ENCODE data around the gene LHFPL3. TPM values are rescaled to one million over a fixed set of nuclear protein-coding genes. Genes with fewer than 3 reads are reported as not detected.

Gene LHFPL3
- polyA plus RNA-seq, 2 of the 4 experiments (the other 2 are of a cell fraction) = not detected

GRCh38 chr7:104416866-104417393 is 88.5 kb downstream of the LHFPL3 start:
- DNase-seq (ENCODE audit: low read depth in 1 of 2, low spot score in 1 of 2) = no peak
- no peak for FAIRE-seq
- Histone ChIP-seq H3K4me3 (no peak overlapping the region), H3K27ac (no peak overlapping the region), H3K9me3 (no peaks in the 10 kb centered on the region), H3K4me2 (no peak overlapping the region), H3K4me1 (no peaks in the 10 kb centered on the region)
- TF ChIP-seq FOSB (CRISPR knock-in tag; IDR thresholded peaks at IDR 0.05) = no peak
- TF ChIP-seq EHF (CRISPR knock-in tag; IDR thresholded peaks at IDR 0.05) = no peak
- TF ChIP-seq SREBF2 (IDR thresholded peaks at IDR 0.05) = no peak
- TF ChIP-seq ZSCAN20 (CRISPR knock-in tag; IDR thresholded peaks at IDR 0.05) = no peak
- TF ChIP-seq BCL3 (IDR thresholded peaks at IDR 0.05) = no peak
- TF ChIP-seq RARB (CRISPR knock-in tag; IDR thresholded peaks at IDR 0.05) = no peak
- TF ChIP-seq KDM1A (IDR thresholded peaks at IDR 0.05; ENCODE audit: low read depth) = no peak
- TF ChIP-seq ESRRA (IDR thresholded peaks at IDR 0.05; ENCODE audit: borderline replicate concordance, low read length) = no peak
- TF ChIP-seq CHD4 (IDR thresholded peaks at IDR 0.05; ENCODE audit: borderline replicate concordance) = no peak
- no peak for TF ChIP-seq HOXB13 (CRISPR knock-in tag; IDR thresholded peaks at IDR 0.05; ENCODE audit: low read depth)
- TF ChIP-seq MAX (IDR thresholded peaks at IDR 0.05) = no peak
- no peak for TF ChIP-seq RCOR1 (IDR thresholded peaks at IDR 0.05; ENCODE audit: low read depth, low read length)
- no peak for TF ChIP-seq POLR2AphosphoS2 (conservative IDR thresholded peaks at IDR 0.05; ENCODE audit: low read length)
- no peak for TF ChIP-seq RNF2 (IDR thresholded peaks at IDR 0.05; ENCODE audit: borderline replicate concordance, low read depth)
- TF ChIP-seq EHMT2 (IDR thresholded peaks at IDR 0.05; ENCODE audit: low read depth) = no peak
- TF ChIP-seq HOXA7 (CRISPR knock-in tag; IDR thresholded peaks at IDR 0.05) = no peak
- no peak for TF ChIP-seq E2F6 (IDR thresholded peaks at IDR 0.05; ENCODE audit: borderline replicate concordance, low read depth)
- no peak for TF ChIP-seq ATOH8 (CRISPR knock-in tag; IDR thresholded peaks at IDR 0.05; ENCODE audit: low read depth)
- TF ChIP-seq USF2 (IDR thresholded peaks at IDR 0.05) = no peak
- no peak for TF ChIP-seq HMGXB4 (CRISPR knock-in tag; IDR thresholded peaks at IDR 0.05; ENCODE audit: borderline replicate concordance)
- ChIA-PET CTCF (no interaction called here), POLR2A (no interaction called here)
- 5% methylated on average over 6 of the region's 6 CpGs for WGBS (ENCODE audit: missing lambda C conversion rate)
- no peak for ATAC-seq

GRCh38 chr7:104431930-104432329 is 103.5 kb downstream of the LHFPL3 start:
- ChIA-PET CTCF (no interaction called here), POLR2A (no interaction called here)
- FAIRE-seq (no peak), DNase-seq (ENCODE audit: low read depth in 1 of 2, low spot score in 1 of 2) (no peak), ATAC-seq (no peak)
- Histone ChIP-seq H3K27ac (no peak overlapping the region), H3K4me2 (no peak overlapping the region), H3K9me3 (no peaks in the 10 kb centered on the region), H3K4me1 (no peaks in the 10 kb centered on the region), H3K4me3 (no peak overlapping the region)
- 0% methylated on average over 1 of the region's 1 CpG for WGBS (ENCODE audit: missing lambda C conversion rate)
- TF ChIP-seq PBX3 (IDR thresholded peaks at IDR 0.05) (no peak), PHF8 (IDR thresholded peaks at IDR 0.05; ENCODE audit: borderline replicate concordance, low read depth) (no peak), FOSL2 (IDR thresholded peaks at IDR 0.05) (no peak), FOSL2 (CRISPR knock-in tag; IDR thresholded peaks at IDR 0.05) (no peak), RNF2 (IDR thresholded peaks at IDR 0.05; ENCODE audit: borderline replicate concordance, low read depth) (no peak), RCOR1 (IDR thresholded peaks at IDR 0.05; ENCODE audit: low read depth, low read length) (no peak), CBX8 (IDR thresholded peaks at IDR 0.05) (no peak), BHLHE40 (IDR thresholded peaks at IDR 0.05; ENCODE audit: low read depth, low read length) (no peak), NFE2L2 (conservative IDR thresholded peaks at IDR 0.05; ENCODE audit: low read length) (no peak), RARB (CRISPR knock-in tag; IDR thresholded peaks at IDR 0.05) (no peak), TFCP2L1 (CRISPR knock-in tag; IDR thresholded peaks at IDR 0.05) (no peak), KDM5A (IDR thresholded peaks at IDR 0.05) (no peak), KDM1A (IDR thresholded peaks at IDR 0.05; ENCODE audit: low read depth) (no peak), CTCF (IDR thresholded peaks at IDR 0.05) (no peak), SREBF2 (IDR thresholded peaks at IDR 0.05) (no peak), MYC (IDR thresholded peaks at IDR 0.05; ENCODE audit: borderline replicate concordance, low read length) (no peak)
